HEK293 (cell line): Measurements from ENCODE around the gene KIAA1328.

Source experiments
- CTCF ChIA-PET: fragments of 350-600 bp; formaldehyde crosslinking; extraction: SDS; loops from one replicate; lab custom pipeline; 2021; ENCODE audit warnings: antibody characterized with exemption; lab: Yijun Ruan, JAX
- POLR2A ChIA-PET: fragments of 300-600 bp; formaldehyde crosslinking; extraction: SDS; loops from one replicate; lab custom pipeline; 2020; ENCODE audit warnings: antibody characterized with exemption, inconsistent platforms; lab: Yijun Ruan, JAX
- H3K27ac ChIP-seq: fragments of 200-500 bp; sonication (Bioruptor generic); 2 replicates; pipeline ENCODE4 v1.5.1; 2014; ENCODE audit warnings: low read depth, low read length, control low read depth, inconsistent platforms; ENCODE audit errors: extremely low read depth
- H3K36me3 ChIP-seq, 2 experiments: fragments of 200-500 bp in 1 of 2; sonication (Bioruptor generic) in 1 of 2; 1 replicate in 1 of 2; 2 replicates in 1 of 2; pipeline ENCODE4 v1.5.1; 2014 to 2017; ENCODE audit warnings: inconsistent platforms in 2 of 2, low read length in 2 of 2; ENCODE audit not compliant: control insufficient read depth in 2 of 2, insufficient read depth in 1 of 2
- H3K4me1 ChIP-seq: fragments of 200-500 bp; sonication (Bioruptor generic); 2 replicates; pipeline ENCODE4 v1.5.1; 2014; ENCODE audit warnings: mild to moderate bottlenecking, low read length, inconsistent platforms; ENCODE audit not compliant: control insufficient read depth, insufficient read depth
- H3K4me3 ChIP-seq: 2 replicates; pipeline ENCODE4 v1.5.1; 2011; ENCODE audit warnings: low read depth, mild to moderate bottlenecking, control low read depth, low read length, moderate library complexity
- H3K9me3 ChIP-seq: fragments of 200-500 bp; sonication (Bioruptor generic); 2 replicates; pipeline ENCODE4 v1.5.1; 2014; ENCODE audit warnings: low read depth, low read length, inconsistent platforms; ENCODE audit not compliant: control insufficient read depth, insufficient read depth
- AEBP2 ChIP-seq: fragments of 450-650 bp; formaldehyde crosslinking; IDR thresholded peaks from 2 replicates; pipeline ENCODE4 v1.5.1; 2016; ENCODE audit warnings: missing biosample characterization, missing genetic modification characterization, borderline replicate concordance
- BCL6B ChIP-seq: fragments of 450-650 bp; formaldehyde crosslinking; IDR thresholded peaks from 2 replicates; pipeline ENCODE4 v1.5.1; 2017; ENCODE audit warnings: missing biosample characterization, missing genetic modification characterization
- ELK4 ChIP-seq: IDR thresholded peaks from 2 replicates; pipeline ENCODE4 v1.6.1; 2011; ENCODE audit warnings: mild to moderate bottlenecking, low read depth, low read length, borderline replicate concordance
- KLF10 ChIP-seq: fragments of 450-650 bp; IDR thresholded peaks from 2 replicates; pipeline ENCODE4 v1.5.1; 2018; ENCODE audit warnings: missing biosample characterization, mild to moderate bottlenecking, missing genetic modification characterization
- KLF17 ChIP-seq: fragments of 450-650 bp; formaldehyde crosslinking; IDR thresholded peaks from 2 replicates; pipeline ENCODE4 v1.5.1; 2016; ENCODE audit warnings: missing biosample characterization, missing genetic modification characterization
- KLF9 ChIP-seq: fragments of 450-650 bp; formaldehyde crosslinking; IDR thresholded peaks from 2 replicates; pipeline ENCODE4 v1.5.1; 2016; ENCODE audit warnings: missing biosample characterization, missing genetic modification characterization, low read depth
- MYNN ChIP-seq: fragments of 450-650 bp; formaldehyde crosslinking; IDR thresholded peaks from 2 replicates; pipeline ENCODE4 v1.5.1; 2016; ENCODE audit warnings: missing biosample characterization, missing genetic modification characterization, borderline replicate concordance
- PRDM6 ChIP-seq: fragments of 450-650 bp; formaldehyde crosslinking; IDR thresholded peaks from 2 replicates; pipeline ENCODE4 v1.5.1; 2017; ENCODE audit warnings: missing biosample characterization, missing genetic modification characterization
- SP2 ChIP-seq: fragments of 450-650 bp; formaldehyde crosslinking; IDR thresholded peaks from 2 replicates; pipeline ENCODE4 v1.5.1; 2016; ENCODE audit warnings: missing biosample characterization, missing genetic modification characterization
- ZBTB20 ChIP-seq: fragments of 450-650 bp; formaldehyde crosslinking; IDR thresholded peaks from 2 replicates; pipeline ENCODE4 v1.5.1; 2016; ENCODE audit warnings: missing biosample characterization, missing genetic modification characterization
- ZNF121 ChIP-seq: fragments of 450-650 bp; formaldehyde crosslinking; IDR thresholded peaks from 2 replicates; pipeline ENCODE4 v1.5.1; 2016; ENCODE audit warnings: missing biosample characterization, missing genetic modification characterization
- ZNF157 ChIP-seq: fragments of 450-650 bp; formaldehyde crosslinking; IDR thresholded peaks from 2 replicates; pipeline ENCODE4 v1.5.1; 2016; ENCODE audit warnings: missing biosample characterization, missing genetic modification characterization
- ZNF211 ChIP-seq: fragments of 450-650 bp; formaldehyde crosslinking; IDR thresholded peaks from 2 replicates; pipeline ENCODE4 v1.5.1; 2016; ENCODE audit warnings: low read depth, missing biosample characterization, missing genetic modification characterization
- ZNF248 ChIP-seq: fragments of 450-650 bp; formaldehyde crosslinking; IDR thresholded peaks from 2 replicates; pipeline ENCODE4 v1.5.1; 2017; ENCODE audit warnings: missing biosample characterization, missing genetic modification characterization
- ZNF341 ChIP-seq: fragments of 450-650 bp; formaldehyde crosslinking; IDR thresholded peaks from 2 replicates; pipeline ENCODE4; 2016; ENCODE audit warnings: low read depth, missing biosample characterization, missing genetic modification characterization
- ZNF366 ChIP-seq: fragments of 450-650 bp; formaldehyde crosslinking; conservative IDR thresholded peaks from 2 replicates; pipeline ENCODE4 v1.5.1; 2016; ENCODE audit warnings: missing biosample characterization, missing genetic modification characterization
- ZNF416 ChIP-seq: fragments of 450-650 bp; formaldehyde crosslinking; IDR thresholded peaks from 2 replicates; pipeline ENCODE4 v1.5.1; 2016; ENCODE audit warnings: missing biosample characterization, missing genetic modification characterization
- ZNF488 ChIP-seq: fragments of 450-650 bp; formaldehyde crosslinking; IDR thresholded peaks from 2 replicates; pipeline ENCODE4 v1.5.1; 2016; ENCODE audit warnings: missing biosample characterization, missing genetic modification characterization
- ZNF600 ChIP-seq: fragments of 450-650 bp; formaldehyde crosslinking; IDR thresholded peaks from 2 replicates; pipeline ENCODE4 v1.5.1; 2016; ENCODE audit warnings: missing biosample characterization, missing genetic modification characterization
- ZNF626 ChIP-seq: fragments of 450-650 bp; sonication (Bioruptor Pico); formaldehyde crosslinking; IDR thresholded peaks from 2 replicates; pipeline ENCODE4 v1.5.1; 2018; ENCODE audit warnings: missing biosample characterization, missing genetic modification characterization, inconsistent platforms
- ZNF677 ChIP-seq: fragments of 450-650 bp; IDR thresholded peaks from 2 replicates; pipeline ENCODE4 v1.5.0; 2018; ENCODE audit warnings: missing biosample characterization, mild to moderate bottlenecking, missing genetic modification characterization, moderate library complexity
- ZNF701 ChIP-seq: fragments of 450-650 bp; formaldehyde crosslinking; IDR thresholded peaks from 2 replicates; pipeline ENCODE4 v1.5.1; 2016; ENCODE audit warnings: missing biosample characterization, missing genetic modification characterization
- ZSCAN23 ChIP-seq: fragments of 450-650 bp; formaldehyde crosslinking; IDR thresholded peaks from 2 replicates; pipeline ENCODE4 v1.5.1; 2016; ENCODE audit warnings: missing biosample characterization, missing genetic modification characterization

KIAA1328 gene

GRCh38 chr18:37259711-37260110 lies 430.8 kb downstream of the KIAA1328 start:
- CTCF ChIA-PET, result interaction anchor here (1.1 kb wide), 1 partner anchor 126 kb away, joined by 4 read pairs; no protein-coding TSS in a partner anchor
- no peaks in the 10 kb centered on the region for H3K4me1 ChIP-seq
- POLR2A ChIA-PET, result no interaction called here
- no peak for TF ChIP-seq ZNF626 (tag by site-specific recombination)
- TF ChIP-seq ELK4, result no peak
- no peak for TF ChIP-seq ZNF416
- TF ChIP-seq ZNF248 (tag by site-specific recombination), result no peak
- no peak for TF ChIP-seq SP2 (tag by site-specific recombination)
- no peak for TF ChIP-seq ZNF701
- no peak for TF ChIP-seq MYNN (tag by site-specific recombination)
- TF ChIP-seq KLF17 (tag by site-specific recombination), result no peak
- TF ChIP-seq ZNF341 (tag by site-specific recombination), result no peak
- H3K9me3 ChIP-seq, result no peaks in the 10 kb centered on the region
- H3K27ac ChIP-seq, result no peak overlapping the region
- H3K4me3 ChIP-seq, result no peak overlapping the region
- H3K36me3 ChIP-seq, result no peaks in the 10 kb centered on the region

- POLR2A ChIA-PET, result no interaction called here
- CTCF ChIA-PET, result interaction anchor here (0.6 to 1.1 kb wide), 2 partner anchors 125 to 1413 kb away, joined by 4 to 5 read pairs; no protein-coding TSS in a partner anchor
- Histone ChIP-seq H3K9me3 (no peaks in the 10 kb centered on the region), H3K36me3 (no peaks in the 10 kb centered on the region), H3K4me1 (no peaks in the 10 kb centered on the region), H3K27ac (no peak overlapping the region), H3K4me3 (no peak overlapping the region)
- TF ChIP-seq ZNF157 (tag by site-specific recombination) (no peak), AEBP2 (tag by site-specific recombination) (no peak)
These were observed 431.6 kb downstream of the KIAA1328 start for GRCh38 chr18:37260367-37261093.

GRCh38 chr18:37261246-37261840 lies 432.4 kb downstream of the KIAA1328 start:
- no peak overlapping the region for H3K27ac ChIP-seq
- CTCF ChIA-PET, result interaction anchor here (0.6 kb wide), 1 partner anchor 1412 kb away, joined by 5 read pairs; no protein-coding TSS in a partner anchor
- POLR2A ChIA-PET, result no interaction called here
- no peaks in the 10 kb centered on the region for H3K9me3 ChIP-seq
- H3K36me3 ChIP-seq, result no peaks in the 10 kb centered on the region
- H3K4me3 ChIP-seq, result no peak overlapping the region
- H3K4me1 ChIP-seq, result no peaks in the 10 kb centered on the region
- TF ChIP-seq ZNF488 (tag by site-specific recombination) (no peak), KLF9 (tag by site-specific recombination) (no peak), ZNF626 (tag by site-specific recombination) (no peak), ZSCAN23 (no peak), ZBTB20 (no peak), BCL6B (tag by site-specific recombination) (no peak), ZNF121 (tag by site-specific recombination) (no peak), ZNF211 (no peak), ZNF366 (tag by site-specific recombination) (no peak), PRDM6 (tag by site-specific recombination) (no peak), ZNF600 (tag by site-specific recombination) (no peak), ZNF677 (tag by site-specific recombination) (no peak), KLF10 (tag by site-specific recombination) (no peak)
